Cardiac fibroblast (primary cell): Measurements from ENCODE around the gene MAGI1.

Experiments used
- DNase-seq, 2 donors: peaks; one replicate each; pipeline versions ENCODE4 v3.0.0 to v3.0.0-alpha.2; 2010; ENCODE audit warnings: low read depth in 2 of 2
- H3K4me3 ChIP-seq, 2 donors: replicated peaks in 1 of 2; 1 replicate in 1 of 2; 2 replicates in 1 of 2; pipeline ENCODE4 v1.5.1; 2011; ENCODE audit warnings: low read depth in 2 of 2, low read length in 2 of 2, mild to moderate bottlenecking in 2 of 2, moderate library complexity in 1 of 2
- CTCF ChIP-seq: IDR thresholded peaks from one replicate; pipeline ENCODE4 v1.5.1; 2011; ENCODE audit warnings: low read depth, mild to moderate bottlenecking, low read length, inconsistent platforms

MAGI1 gene

DNA sequence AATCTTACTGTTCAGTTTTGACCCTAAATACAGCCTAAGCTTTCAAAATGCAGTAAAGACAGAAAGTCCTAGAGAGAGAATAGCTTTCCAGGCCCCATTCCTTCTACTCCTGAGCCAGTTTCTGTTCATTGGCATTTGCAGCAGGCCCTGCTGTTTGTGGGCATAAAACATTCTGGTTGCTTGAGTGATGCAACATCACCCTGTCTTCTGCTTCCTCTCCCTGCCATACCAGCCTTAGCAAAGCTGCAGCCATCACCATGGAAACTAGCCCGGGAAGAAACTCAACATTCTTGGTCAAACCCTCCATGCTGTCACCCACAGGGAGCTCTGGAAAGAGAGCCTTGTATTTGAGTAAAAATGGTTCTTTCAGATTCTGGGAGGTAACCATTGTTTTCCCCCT is 325.7 kb downstream of the MAGI1 start:
- no peak for TF ChIP-seq CTCF
- no peak overlapping the region for H3K4me3 ChIP-seq
- peak; percentile 62 to 86 for DNase-seq

GRCh38 chr3:65712140-65712539 is 326.6 kb downstream of the MAGI1 start:
- TF ChIP-seq CTCF = no peak
- no peak overlapping the region for H3K4me3 ChIP-seq
- DNase-seq = peak; percentile 26 to 45

DNA sequence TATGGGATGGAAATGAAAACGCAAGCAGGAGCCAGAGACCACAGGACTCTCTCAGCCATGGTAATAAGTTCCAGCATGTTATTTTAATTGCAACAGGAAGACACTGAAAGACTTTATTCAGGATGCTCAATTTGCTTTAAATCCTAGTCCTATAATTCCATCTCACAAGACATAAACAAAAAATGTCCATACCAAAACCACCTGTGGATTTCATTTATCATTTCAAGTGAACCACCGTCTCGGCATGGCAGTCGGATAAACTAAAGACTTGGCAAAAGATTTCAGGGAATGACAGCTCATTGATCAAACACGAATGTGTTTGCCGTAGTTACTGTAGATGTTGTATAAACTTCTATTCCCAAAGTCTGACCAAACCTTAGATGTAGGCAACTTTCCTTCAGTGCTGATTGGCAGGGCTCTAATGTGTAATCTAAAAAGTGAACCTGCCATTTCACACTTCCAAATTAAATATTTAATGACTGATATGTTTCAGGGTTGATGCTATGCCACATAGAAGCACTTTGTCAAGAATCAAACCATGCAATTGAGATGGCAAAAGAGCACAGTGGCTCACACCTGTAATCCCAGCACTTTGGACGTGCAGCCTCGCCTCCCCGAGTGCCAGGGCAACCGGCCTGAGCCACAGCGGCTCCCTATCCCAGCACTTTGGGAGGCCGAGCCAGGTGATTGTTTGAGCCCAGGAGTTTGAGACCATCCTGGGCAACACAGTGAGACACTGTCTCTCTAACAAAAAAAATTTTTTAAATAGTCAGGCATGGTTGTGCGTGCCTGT is 331.7 kb downstream of the MAGI1 start:
- TF ChIP-seq CTCF = no peak
- no peak overlapping the region for H3K4me3 ChIP-seq
- DNase-seq = no peak

DNA sequence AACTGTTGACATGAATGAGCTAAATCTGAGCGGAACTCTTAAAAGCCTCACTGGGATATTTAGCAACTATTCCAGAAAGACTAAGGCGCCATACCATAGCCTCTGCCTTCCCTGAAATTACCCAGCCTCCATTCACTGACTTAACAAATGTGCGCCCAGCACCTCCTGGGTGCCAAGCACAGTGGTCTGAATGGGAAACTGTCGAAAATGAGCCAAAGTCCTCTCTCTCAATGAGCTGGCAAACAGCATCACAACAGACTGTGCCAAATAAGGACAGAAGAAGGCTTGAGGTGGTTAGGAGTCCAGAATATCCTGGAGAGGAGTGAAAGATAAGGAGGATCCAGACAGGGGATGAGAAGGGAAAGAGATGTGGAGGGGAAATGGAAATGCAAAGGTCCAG is 332.4 kb downstream of the MAGI1 start:
- no peak overlapping the region for H3K4me3 ChIP-seq
- DNase-seq = no peak
- TF ChIP-seq CTCF = no peak

GRCh38 chr3:65703820-65704219 is 334.9 kb downstream of the MAGI1 start:
- TF ChIP-seq CTCF = no peak

DNA sequence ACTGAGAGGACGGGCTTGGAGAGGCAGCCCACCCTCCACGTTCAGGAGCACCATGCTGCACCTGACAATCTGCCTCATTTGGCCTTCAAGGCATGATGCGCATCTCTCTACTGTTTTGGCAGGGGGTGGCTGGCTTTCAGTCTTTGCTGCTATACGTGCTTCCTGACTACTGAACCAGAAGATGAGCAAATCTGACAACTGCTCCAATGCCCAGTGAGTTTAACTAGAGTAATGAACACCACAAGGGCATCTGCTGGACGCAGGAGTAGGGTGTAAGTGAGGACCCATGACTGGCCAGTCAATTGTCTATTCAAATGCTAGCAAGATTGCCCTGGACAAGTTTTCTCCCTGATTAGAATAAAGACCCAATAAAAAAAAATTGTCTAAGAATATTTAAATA is 335.7 kb downstream of the MAGI1 start:
- no peak for TF ChIP-seq CTCF
- no peak for DNase-seq
- no peak overlapping the region for H3K4me3 ChIP-seq

More at GRCh38 chr3:65703820-65704219, 334.9 kb downstream of the MAGI1 start:
- DNase-seq = no peak
- no peak overlapping the region for H3K4me3 ChIP-seq

- TF ChIP-seq CTCF = no peak
- no peak for DNase-seq
- H3K4me3 ChIP-seq = no peak overlapping the region
Observed at GRCh38 chr3:65702202-65702601, 336.5 kb downstream of the MAGI1 start.
